Stimulated activated CD4-positive, alpha-beta T cell treated with anti-CD3 and anti-CD28 coated beads, Interleukin-15, amount 100 ng/mL, for 48 hours (primary cell): Measurements from ENCODE around the gene DDX21.
A peak's percentile ranks its signal among the peaks of the same experiment; 100 is the strongest.

Experiments used
- DNase-seq, 2 donors: peaks; one replicate each; pipeline ENCODE4 v3.0.0-alpha.2; 2020; ENCODE audit warnings: low read depth in 2 of 2

DDX21 gene

DNA sequence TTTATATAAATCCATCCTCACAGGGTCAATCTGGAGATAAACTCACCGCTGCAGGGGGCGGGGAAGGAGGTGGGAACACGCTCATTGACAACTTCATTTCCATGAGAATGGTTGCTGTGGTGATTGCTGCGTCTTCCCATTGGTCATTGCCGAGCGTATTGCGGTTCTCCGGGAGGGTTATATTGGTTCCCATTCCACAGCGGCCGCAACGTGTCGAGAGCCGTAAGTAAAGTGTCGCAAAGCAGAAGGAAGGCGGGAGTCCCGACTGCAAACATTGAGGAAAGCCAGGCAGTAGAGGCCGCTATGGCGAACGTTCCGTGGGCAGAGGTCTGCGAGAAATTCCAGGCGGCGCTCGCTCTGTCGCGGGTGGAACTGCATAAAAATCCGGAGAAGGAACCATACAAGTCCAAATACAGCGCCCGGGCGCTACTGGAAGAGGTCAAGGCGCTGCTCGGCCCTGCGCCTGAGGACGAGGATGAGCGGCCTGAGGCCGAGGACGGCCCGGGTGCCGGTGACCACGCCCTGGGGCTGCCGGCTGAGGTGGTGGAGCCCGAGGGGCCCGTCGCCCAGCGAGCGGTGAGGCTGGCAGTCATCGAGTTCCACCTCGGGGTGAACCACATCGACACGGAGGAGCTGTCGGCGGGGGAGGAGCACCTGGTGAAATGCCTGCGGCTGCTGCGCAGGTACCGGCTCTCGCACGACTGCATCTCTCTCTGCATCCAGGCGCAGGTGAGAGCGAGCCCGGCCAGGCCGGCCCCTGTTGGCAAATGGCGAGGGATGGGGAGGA is 32.8 kb downstream of the DDX21 start, which contains the start of gene KIFBP:
TSS of gene KIFBP (plus strand) at position 274 of the 787 bp plus-strand sequence. CDS start at position 304, 30 bp downstream.
- DNase-seq = peak; percentile 77 to 79

- no peak for DNase-seq
These were observed 33.5 kb downstream of the DDX21 start for GRCh38 chr10:68989317-68989990.

DNA sequence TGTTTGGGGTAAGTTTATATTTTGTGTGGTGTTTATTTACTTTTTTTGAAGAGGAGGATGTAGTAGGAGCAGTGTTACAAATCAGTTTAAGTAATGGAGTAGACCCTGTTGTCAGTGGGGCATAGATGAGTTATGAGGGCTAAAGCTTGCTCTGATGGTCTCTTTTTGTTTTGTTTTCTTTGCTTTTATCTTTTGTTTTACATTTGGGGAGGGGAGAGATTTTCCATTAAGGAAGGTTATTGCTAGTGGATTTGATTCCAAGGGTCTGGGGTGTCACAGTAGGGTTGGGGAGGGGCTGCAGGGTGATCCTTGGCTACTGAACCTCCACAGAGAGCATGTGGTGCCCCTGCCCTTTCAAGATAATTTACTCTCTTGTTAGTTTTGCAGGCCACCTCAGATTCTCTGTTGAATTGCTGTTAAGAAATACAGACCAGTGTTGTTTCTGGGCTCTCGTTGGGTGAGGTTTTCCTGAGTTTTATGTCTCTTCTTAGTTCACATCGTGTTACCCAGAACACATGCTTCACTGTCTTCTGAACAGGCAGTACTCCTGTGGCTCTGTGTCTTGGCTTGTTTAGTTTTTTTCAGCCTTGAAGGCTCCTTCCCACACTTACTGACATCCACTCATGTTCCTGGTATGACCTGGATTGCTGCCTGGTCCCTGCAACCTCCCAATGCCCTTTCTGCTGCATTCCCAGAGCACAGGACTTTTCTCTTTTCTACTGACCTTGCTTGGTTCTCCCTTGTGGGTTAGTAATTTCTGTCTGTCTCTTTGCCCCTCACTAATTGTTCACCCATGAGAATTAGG is 36.9 kb downstream of the DDX21 start:
- DNase-seq = no peak

GRCh38 chr10:68997211-68997610 is 41.2 kb downstream of the DDX21 start:
- DNase-seq = no peak

- no peak for DNase-seq
These were observed 48.9 kb downstream of the DDX21 start for GRCh38 chr10:69004821-69005220.

GRCh38 chr10:69005704-69006485 is 49.9 kb downstream of the DDX21 start:
- no peak for DNase-seq

- no peak for DNase-seq
These were observed 51.3 kb downstream of the DDX21 start for GRCh38 chr10:69007260-69007659.

DNA sequence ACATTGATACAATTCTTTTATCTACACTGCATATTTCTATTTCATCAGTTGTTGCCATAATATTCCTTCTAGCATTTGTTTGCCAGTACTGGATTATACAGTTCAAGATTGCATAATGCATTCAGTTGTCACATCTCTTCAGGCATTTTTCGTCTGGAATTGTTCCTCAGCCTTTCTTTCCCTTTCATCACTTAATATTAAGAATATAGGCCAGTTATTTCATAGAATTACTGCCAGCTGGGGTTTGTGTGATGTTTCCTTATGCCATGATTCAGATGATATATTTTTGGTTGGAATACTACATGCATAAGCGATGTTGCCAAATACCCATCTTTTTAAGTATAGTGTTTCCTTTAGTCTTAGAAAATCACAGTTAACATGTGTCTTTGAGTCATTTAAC is 53.4 kb downstream of the DDX21 start:
- DNase-seq = no peak

DNA sequence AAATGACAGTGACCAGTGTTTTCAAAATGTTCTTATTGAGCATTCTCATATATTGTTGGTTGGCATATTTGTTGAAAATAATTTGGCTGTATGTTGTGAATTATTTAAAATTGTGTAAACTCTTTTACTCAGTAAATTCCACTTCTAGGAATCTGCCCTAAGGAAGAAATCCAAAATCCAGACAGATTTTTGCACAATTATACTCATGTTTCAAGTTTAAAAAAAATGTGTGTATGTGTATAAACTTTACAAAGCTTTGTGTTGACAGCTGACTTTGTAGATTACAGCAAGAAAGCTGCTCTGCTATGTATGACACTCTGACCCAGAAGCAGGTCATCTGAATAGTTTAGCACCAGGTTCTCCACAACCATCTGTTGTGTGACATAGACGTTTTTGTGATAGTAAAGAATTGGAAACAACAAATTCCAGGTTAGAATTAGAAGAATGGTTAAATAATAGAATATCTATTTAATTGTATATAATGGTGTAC is 54.2 kb downstream of the DDX21 start:
- no peak for DNase-seq

GRCh38 chr10:69012778-69013177 is 56.8 kb downstream of the DDX21 start:
- peak in 1 of 2 donors; percentile 14 for DNase-seq

- DNase-seq = no peak
These were observed 58.2 kb downstream of the DDX21 start for GRCh38 chr10:69014171-69014570.

GRCh38 chr10:69018613-69019012 is 62.6 kb downstream of the DDX21 start:
- no peak for DNase-seq

GRCh38 chr10:69022611-69023010 is 66.6 kb downstream of the DDX21 start:
- DNase-seq = no peak

- no peak for DNase-seq
These were observed 69.5 kb downstream of the DDX21 start for GRCh38 chr10:69025370-69025896.

DNA sequence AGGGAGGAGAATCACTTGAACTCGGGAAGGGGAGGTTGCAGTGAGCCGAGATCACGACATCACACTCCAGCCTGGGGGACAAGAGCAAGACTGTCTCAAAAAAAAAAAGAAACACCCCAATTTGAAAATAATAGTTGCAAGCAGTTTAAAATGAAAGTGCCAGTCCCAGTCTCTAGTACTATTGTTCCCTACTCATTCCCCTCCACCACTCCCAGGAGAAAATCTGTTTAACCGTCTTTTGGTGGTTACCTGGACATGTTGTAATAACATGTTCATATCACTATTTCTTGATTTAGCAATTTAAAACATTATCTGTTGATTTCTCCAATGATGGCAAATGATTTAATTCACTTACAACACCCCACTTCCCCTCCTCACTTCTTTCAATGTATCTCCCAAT is 77.3 kb downstream of the DDX21 start:
- no peak for DNase-seq
